Lower leg skin (tissue), 3 donors: ENCODE results near the gene RBBP9.

ENCODE experiments used
- POLR2A ChIP-seq, 2 donors: fragments of 450-650 bp; IDR thresholded peaks; one replicate each; pipeline ENCODE4 v1.6.1; 2016 to 2017; ENCODE audit warnings: antibody characterized with exemption in 2 of 2, mild to moderate bottlenecking in 1 of 2, moderate library complexity in 1 of 2
- TF ChIP-seq, protein P1 (sequence below), 3 donors: fragments of 450-650 bp; IDR thresholded peaks; one replicate each; pipeline ENCODE4 v1.5.1; 2016; ENCODE audit warnings: antibody characterized with exemption in 3 of 3, mild to moderate bottlenecking in 3 of 3, moderate library complexity in 2 of 3

DNA sequence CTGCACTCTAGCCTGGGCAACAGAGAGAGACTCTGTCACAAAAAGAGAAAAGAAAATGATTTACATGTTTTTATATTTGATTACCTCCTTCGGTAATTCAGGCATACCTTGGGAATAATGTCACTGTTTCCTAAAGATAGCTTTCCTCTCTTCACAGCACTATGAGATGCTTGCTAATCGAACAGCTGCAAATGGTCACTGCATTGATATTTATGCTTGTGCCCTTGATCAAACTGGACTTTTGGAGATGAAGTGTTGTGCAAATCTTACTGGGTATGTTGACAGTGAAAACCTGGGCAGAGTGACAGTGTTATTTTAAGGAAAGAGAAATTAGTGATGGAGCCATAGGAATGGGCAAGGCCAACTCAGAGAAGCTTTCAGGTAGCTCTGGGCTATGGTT, 30.3 kb upstream of the RBBP9 start:
- TF ChIP-seq, protein P1, sequence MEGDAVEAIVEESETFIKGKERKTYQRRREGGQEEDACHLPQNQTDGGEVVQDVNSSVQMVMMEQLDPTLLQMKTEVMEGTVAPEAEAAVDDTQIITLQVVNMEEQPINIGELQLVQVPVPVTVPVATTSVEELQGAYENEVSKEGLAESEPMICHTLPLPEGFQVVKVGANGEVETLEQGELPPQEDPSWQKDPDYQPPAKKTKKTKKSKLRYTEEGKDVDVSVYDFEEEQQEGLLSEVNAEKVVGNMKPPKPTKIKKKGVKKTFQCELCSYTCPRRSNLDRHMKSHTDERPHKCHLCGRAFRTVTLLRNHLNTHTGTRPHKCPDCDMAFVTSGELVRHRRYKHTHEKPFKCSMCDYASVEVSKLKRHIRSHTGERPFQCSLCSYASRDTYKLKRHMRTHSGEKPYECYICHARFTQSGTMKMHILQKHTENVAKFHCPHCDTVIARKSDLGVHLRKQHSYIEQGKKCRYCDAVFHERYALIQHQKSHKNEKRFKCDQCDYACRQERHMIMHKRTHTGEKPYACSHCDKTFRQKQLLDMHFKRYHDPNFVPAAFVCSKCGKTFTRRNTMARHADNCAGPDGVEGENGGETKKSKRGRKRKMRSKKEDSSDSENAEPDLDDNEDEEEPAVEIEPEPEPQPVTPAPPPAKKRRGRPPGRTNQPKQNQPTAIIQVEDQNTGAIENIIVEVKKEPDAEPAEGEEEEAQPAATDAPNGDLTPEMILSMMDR (IDR thresholded peaks at IDR 0.05), result no peak
- no peak for TF ChIP-seq POLR2A (IDR thresholded peaks at IDR 0.05)
